GM19099 (cell line): Measurements from ENCODE around the gene NFIX.

Source experiments
- POLR2A ChIP-seq: IDR thresholded peaks from 3 replicates; pipeline ENCODE4 v1.6.1; 2011; ENCODE audit warnings: low read depth; ENCODE audit not compliant: insufficient read length; ENCODE audit errors: extremely low read depth

Gene NFIX

GRCh38 chr19:13118424-13119193 lies 123.3 kb downstream of the NFIX start:
- TF ChIP-seq POLR2A, result no peak

- no peak for TF ChIP-seq POLR2A
These were observed 124.4 kb downstream of the NFIX start for GRCh38 chr19:13119627-13120026.

GRCh38 chr19:13120031-13120430 lies 124.8 kb downstream of the NFIX start:
- no peak for TF ChIP-seq POLR2A

GRCh38 chr19:13120817-13121216 lies 125.5 kb downstream of the NFIX start:
- no peak for TF ChIP-seq POLR2A

DNA sequence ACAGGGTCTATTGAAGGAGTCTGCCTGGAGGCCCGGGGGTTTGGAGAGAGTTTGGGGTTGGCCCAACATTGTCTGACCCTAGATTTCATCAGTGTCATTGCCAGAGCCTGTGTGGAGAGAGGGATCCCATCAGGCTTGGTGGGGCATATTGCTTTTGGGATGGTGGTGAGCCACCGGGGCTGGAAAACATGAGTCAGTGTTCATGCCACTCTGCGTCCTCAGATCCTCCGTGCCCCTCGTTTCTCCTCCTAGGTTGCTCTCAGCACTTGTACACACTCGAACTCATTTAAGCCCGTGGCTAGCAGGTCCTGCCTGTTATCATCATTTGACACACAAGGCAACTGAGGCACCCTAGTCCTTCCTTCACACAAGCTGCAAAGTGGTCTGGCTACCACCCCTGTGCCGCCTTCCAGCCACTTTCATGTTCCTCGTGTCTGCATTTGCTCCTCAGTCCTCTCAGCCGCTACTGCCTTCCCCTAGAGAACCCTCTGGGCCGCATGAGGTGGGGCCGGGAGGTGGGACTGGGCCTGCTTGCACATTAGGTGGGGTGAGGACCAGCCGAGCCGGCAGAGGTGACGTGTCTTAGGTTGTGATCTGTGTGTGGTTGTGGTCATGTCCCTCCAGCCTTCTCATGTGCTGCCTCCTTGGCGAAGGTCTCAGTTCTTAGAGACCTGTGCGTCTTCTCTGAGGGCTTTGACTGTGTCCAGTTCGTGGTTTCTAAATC lies 126.4 kb downstream of the NFIX start:
- no peak for TF ChIP-seq POLR2A

- TF ChIP-seq POLR2A, result no peak
These were observed 127.1 kb downstream of the NFIX start for GRCh38 chr19:13122275-13122878.

DNA sequence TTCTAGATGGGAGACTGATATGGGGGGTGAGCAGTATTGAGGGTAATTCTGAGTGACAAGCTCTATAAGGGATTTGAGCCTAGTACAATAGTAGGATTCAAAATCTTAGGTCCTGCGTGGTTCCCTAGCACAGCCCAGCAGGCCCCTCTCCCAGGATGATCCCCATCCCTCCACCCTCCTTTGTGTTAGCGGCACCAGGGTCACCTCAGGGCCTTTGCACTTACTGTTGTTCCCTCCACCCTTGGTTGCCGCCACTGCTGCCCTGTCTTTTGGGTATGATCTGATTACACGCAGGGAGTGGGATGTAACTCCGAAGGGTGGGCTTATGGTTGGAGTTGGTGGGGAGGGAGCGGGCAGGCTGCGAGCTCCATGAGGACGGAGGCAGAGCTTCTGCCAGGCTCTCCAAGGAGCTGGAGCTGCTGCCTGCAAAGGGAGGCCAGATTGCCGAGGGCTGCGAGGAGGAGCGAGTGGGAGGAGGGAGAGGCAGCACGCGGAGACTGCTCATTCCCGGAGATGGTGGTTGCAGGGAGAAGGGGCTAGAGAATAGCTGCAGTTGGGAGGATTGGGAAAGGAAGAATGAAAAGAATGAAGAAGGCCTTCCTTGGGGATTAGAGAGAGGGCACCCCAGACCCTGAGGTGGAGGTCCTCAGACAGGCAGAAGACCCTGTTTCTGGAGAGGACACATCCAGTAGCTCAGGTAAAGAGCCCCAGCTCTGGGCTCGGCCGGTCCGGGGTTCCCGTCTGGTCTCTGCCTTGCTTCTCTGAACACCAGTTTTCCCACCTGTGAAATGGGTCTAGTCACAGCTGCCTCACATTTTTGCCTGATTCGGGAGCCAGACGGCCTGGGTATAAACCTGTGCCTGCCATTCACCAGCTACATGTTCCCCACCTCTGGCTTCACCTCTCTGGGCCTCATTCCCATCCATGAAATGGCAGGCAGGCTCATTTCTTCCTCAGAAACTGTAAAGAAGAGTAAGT lies 128.0 kb downstream of the NFIX start:
- TF ChIP-seq POLR2A, result no peak

- no peak for TF ChIP-seq POLR2A
These were observed 131.8 kb downstream of the NFIX start for GRCh38 chr19:13127051-13127450.

- TF ChIP-seq POLR2A, result no peak
These were observed 132.7 kb downstream of the NFIX start for GRCh38 chr19:13127811-13128575.

GRCh38 chr19:13128583-13128982 lies 133.3 kb downstream of the NFIX start:
- TF ChIP-seq POLR2A, result no peak

DNA sequence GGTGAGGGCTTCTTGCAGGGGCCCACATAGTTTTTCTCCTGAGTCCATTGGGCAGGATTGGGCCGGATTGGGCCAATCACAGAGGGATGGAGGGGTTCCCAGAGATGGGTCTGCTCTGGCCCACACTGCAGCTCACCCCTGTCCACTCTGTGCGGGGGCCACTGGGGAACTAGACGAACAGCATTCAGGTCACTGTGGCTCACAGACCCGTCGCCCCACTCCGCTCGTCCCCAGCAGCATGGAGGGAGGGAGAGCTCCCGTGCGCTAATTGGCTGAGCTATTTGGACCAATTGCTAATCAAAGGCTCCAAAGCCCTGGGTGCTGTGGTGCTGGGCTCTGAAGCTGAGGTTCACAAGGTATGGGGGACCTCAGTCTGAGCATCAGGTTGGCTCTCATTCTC lies 134.1 kb downstream of the NFIX start:
- no peak for TF ChIP-seq POLR2A

DNA sequence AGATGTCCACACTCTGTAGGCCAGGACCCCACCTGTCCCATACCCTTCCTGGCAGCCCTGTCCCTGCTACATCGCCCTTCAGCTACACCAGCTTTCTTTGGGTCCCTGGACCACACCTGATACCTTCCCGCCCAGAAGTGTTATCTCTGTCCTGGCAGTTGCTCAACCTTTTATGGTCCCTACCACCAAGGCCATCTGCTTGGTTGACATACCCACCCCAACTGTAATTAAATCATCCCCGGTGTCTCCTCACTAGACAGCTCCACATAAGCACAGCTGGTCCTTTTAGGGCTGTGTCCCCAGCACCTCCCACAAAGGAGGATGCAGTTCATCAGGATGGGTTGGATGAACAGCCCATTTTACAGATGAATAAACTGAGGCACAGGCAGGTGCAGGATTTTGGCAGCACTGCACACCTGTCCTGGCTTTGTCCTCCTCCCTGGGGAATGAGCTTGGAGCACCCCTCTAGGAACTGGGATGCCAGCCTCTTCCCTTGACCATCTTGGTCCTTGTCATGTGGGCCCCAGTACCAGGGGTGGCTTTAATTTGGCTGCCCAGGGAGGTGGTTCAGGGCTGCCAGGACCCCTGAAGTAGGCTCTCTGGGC lies 135.7 kb downstream of the NFIX start:
- no peak for TF ChIP-seq POLR2A

DNA sequence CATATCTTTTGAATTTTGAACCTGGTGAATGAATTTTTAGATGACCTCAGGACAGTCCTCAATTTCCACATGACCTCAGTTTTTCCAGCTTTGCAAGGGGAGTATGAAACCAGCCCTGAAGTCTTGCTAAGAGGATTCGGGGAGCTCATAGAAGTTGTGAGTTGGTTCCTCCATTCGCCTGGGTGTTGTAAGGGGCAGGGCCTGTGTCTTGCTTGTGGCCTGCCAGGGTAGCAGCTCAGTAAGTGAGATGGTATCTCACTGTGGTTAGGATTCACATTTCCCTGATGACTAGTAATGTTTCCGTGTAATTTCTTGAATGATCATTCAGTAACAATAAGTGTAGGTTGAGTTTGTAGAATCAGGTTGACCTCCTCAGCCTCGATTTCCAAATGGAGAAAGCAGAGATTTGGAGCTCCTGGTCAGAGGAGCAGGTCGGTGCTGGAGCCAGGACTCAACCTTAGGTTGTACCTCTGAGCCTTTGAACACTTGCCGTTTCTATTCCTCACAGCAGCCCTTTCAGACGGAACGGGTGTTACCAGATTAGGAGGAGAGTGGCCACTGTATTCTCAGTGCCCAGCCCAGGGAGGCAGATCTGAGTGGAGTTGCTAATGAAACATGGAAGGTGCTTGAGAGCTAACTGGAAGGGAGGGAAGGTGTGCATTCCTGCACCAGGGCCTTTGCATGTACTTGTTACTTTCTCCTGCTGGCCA lies 137.4 kb downstream of the NFIX start:
- no peak for TF ChIP-seq POLR2A
